ENCODE data around the gene PPP1R37. TPM values are rescaled to one million over a fixed set of nuclear protein-coding genes. Genes with fewer than 3 reads are reported as not detected.

The PPP1R37 gene
- total RNA-seq, 4 donors from 2014 or later: 34.9 to 59.7 (median 42.9) TPM

- no peak overlapping the region for H3K4me3 ChIP-seq (replicated peaks in 1 of 3)
- H3K4me1 ChIP-seq: peaks cover 20 to 63% of the 10 kb centered on the region in 2 donors
- H3K27ac ChIP-seq: no peak overlapping the region
- no peaks in the 10 kb centered on the region for H3K9me3 ChIP-seq
- peaks cover 0 to 22% of the 10 kb centered on the region in 2 donors for H3K36me3 ChIP-seq
- no peaks in the 10 kb centered on the region for H3K27me3 ChIP-seq
- no peak for DNase-seq
- 94 to 95% methylated on average over 26 to 27 of the region's 28 CpGs for WGBS, 2 donors
- TF ChIP-seq, protein P1, sequence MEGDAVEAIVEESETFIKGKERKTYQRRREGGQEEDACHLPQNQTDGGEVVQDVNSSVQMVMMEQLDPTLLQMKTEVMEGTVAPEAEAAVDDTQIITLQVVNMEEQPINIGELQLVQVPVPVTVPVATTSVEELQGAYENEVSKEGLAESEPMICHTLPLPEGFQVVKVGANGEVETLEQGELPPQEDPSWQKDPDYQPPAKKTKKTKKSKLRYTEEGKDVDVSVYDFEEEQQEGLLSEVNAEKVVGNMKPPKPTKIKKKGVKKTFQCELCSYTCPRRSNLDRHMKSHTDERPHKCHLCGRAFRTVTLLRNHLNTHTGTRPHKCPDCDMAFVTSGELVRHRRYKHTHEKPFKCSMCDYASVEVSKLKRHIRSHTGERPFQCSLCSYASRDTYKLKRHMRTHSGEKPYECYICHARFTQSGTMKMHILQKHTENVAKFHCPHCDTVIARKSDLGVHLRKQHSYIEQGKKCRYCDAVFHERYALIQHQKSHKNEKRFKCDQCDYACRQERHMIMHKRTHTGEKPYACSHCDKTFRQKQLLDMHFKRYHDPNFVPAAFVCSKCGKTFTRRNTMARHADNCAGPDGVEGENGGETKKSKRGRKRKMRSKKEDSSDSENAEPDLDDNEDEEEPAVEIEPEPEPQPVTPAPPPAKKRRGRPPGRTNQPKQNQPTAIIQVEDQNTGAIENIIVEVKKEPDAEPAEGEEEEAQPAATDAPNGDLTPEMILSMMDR (IDR thresholded peaks at IDR 0.05): no peak
- TF ChIP-seq POLR2A (IDR thresholded peaks at IDR 0.05): no peak
- intact Hi-C loops (cut with DNase I): no loop called here
Observed at GRCh38 chr19:45141203-45141900, 48.4 kb downstream of the PPP1R37 start.

GRCh38 chr19:45142016-45142725 is 49.2 kb downstream of the PPP1R37 start:
- intact Hi-C loops (cut with DNase I): no loop called here
- no peaks in the 10 kb centered on the region for H3K9me3 ChIP-seq
- no peak overlapping the region for H3K4me3 ChIP-seq (replicated peaks in 1 of 3)
- TF ChIP-seq, protein P1 (IDR thresholded peaks at IDR 0.05): no peak
- TF ChIP-seq POLR2A (IDR thresholded peaks at IDR 0.05): no peak
- no peak overlapping the region for H3K27ac ChIP-seq
- peaks cover 14 to 60% of the 10 kb centered on the region in 2 donors for H3K4me1 ChIP-seq
- WGBS, 2 donors: 91 to 94% methylated on average over 10 to 29 of the region's 33 CpGs
- peaks cover 0 to 24% of the 10 kb centered on the region in 2 donors for H3K36me3 ChIP-seq
- no peaks in the 10 kb centered on the region for H3K27me3 ChIP-seq
- no peak for DNase-seq

DNA sequence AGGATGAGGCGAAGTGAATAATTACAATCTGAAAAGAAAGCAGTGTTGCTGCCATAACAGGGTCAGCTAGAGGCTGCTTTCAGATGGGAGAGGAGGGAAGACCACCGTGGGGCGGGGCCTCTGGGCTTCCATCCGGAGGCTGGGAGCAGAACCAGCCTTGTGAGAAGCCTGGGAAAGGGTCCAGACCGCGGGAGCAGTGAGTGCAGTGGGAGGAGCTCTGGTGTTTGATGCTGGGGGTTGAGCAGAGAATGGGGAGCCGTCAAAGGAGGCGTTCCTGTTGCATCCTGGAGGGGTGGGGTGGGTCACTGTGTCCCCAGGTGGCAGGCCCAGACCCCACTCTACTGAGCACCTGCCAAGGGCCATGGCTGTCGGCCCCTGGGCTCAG is 49.7 kb downstream of the PPP1R37 start:
- H3K4me3 ChIP-seq (replicated peaks in 1 of 3): no peak overlapping the region
- TF ChIP-seq, protein P1 (IDR thresholded peaks at IDR 0.05): no peak
- TF ChIP-seq POLR2A (IDR thresholded peaks at IDR 0.05): no peak
- no peaks in the 10 kb centered on the region for H3K27me3 ChIP-seq
- H3K4me1 ChIP-seq: peaks cover 8 to 54% of the 10 kb centered on the region in 2 donors
- 27 to 40% methylated on average over 9 of the region's 9 CpGs for WGBS, 2 donors
- H3K36me3 ChIP-seq: peaks cover 0 to 24% of the 10 kb centered on the region in 2 donors
- DNase-seq: peak; percentile 55 to 66
- intact Hi-C loops (cut with DNase I): no loop called here
- no peaks in the 10 kb centered on the region for H3K9me3 ChIP-seq
- peak overlapping the region in 1 of 3 donors; percentile 32 for H3K27ac ChIP-seq

GRCh38 chr19:45144431-45145269 is 51.7 kb downstream of the PPP1R37 start:
- Histone ChIP-seq H3K4me1 (peaks cover 0 to 39% of the 10 kb centered on the region in 2 donors), H3K27ac (peak overlapping the region in 2 of 3 donors; percentile 69 to 87), H3K9me3 (no peaks in the 10 kb centered on the region), H3K36me3 (peaks cover 0 to 24% of the 10 kb centered on the region in 2 donors), H3K27me3 (no peaks in the 10 kb centered on the region), H3K4me3 (replicated peaks in 1 of 3) (no peak overlapping the region)
- DNase-seq: peak; percentile 95 to 98
- no peak for TF ChIP-seq POLR2A (IDR thresholded peaks at IDR 0.05)
- TF ChIP-seq, protein P1 (IDR thresholded peaks at IDR 0.05): no peak
- WGBS, 2 donors: 34 to 52% methylated on average over 17 to 25 of the region's 53 CpGs
- intact Hi-C loops (cut with DNase I): no loop called here

Measured in thyroid gland (tissue), 4 donors.